Activated CD8-positive, alpha-beta memory T cell treated with anti-CD3 and anti-CD28 coated beads for 4 hours (primary cell): ENCODE data around the gene COX7A2.

Experiments
- DNase-seq, 2 donors: peaks; one replicate each; pipeline ENCODE4 v3.0.0-alpha.2; 2020; ENCODE audit warnings: low read depth in 2 of 2

Gene COX7A2

GRCh38 chr6:75199889-75200288 is 43.7 kb downstream of the COX7A2 start:
- DNase-seq, result no peak

DNA sequence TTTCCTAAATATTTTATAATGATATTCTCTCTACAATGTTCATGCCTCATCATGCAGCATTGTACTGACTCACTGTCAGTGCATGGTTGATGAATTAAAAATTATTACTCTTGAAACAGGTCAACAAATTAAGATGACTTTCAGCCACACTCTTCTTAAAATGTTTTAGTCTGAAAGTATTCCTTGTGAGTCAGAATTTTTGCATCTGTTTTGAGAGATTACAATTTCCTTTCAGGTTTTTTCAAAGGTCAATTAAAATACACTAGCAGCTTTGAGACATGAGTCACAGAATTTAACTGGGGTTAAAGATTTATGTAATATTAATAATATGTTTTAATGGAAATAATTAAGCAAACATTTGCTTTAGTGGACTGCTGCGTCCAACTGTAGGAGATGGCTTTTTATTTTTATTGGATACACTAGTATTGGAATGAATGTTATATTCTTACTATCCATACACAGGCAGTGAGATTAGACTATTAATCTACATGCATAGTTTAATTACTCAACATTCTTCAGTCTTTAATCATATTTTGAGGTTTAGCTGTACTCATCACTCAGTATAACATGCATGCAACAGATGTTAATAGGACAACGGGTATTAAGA is 47.4 kb downstream of the COX7A2 start:
- no peak for DNase-seq

DNA sequence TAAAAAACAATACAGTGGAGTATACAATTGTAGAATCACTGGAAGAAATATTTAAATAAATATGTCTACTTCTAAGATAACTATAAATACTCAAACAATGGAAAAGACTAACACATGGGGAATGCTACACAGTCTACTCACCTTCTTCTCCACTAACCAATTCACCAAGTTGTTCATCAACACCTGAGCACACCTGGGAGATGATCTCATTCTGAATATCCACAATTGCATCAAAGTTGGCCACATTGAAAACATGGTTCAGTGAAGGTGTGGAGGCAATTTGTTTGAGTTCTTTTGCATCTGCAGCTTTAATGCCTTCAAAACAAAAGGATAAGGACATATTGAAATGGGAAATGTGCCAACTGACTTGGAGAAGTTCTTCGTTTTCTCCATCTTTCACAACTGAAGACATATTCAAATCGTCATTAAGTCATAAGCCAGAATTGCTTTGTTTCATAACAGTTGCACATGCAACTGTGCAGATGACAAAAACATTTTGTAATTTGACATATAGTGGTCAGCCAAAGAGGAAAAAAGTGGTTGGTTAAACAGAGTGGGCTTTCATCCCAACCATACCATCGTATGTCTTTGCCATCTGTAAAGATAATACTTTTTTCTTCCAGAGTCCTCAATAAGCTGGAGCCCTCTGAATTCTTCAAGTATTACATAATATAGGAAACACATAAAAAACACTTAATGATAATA is 55.2 kb downstream of the COX7A2 start:
- DNase-seq, result no peak
